ENCODE results near the gene COA1.
"Not testable (repeated sequence)": the region's sequence is repeated elsewhere in the genome, so short reads cannot be mapped to it uniquely, and the experiment has no call there.

COA1 gene

DNA sequence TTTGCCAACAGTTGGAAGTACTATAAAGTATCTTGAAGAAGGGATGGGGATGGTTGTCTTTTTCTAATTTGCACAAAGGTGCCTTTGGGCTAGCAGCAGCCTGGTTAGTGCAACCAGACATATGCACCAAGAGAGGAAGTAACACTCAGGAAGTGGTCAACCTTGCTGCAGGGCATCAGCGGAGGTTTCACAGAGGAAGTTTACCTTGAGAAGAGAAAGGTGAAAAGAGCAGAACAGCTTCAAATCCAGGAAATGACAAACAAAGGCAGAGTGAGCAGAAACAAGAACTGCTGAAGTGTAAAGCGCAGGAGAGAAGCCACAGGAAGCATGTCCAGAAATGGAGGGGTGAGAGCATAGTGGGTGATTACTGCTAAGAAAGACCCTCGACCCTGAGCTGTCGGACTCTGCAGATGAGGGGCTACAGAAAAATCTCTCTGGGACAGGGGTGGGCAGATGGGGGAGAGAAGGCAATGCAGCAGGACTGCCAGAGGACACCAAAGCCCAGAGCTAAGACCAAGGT lies 79.5 kb downstream of the COA1 start:
- no peak for DNase-seq

DNA sequence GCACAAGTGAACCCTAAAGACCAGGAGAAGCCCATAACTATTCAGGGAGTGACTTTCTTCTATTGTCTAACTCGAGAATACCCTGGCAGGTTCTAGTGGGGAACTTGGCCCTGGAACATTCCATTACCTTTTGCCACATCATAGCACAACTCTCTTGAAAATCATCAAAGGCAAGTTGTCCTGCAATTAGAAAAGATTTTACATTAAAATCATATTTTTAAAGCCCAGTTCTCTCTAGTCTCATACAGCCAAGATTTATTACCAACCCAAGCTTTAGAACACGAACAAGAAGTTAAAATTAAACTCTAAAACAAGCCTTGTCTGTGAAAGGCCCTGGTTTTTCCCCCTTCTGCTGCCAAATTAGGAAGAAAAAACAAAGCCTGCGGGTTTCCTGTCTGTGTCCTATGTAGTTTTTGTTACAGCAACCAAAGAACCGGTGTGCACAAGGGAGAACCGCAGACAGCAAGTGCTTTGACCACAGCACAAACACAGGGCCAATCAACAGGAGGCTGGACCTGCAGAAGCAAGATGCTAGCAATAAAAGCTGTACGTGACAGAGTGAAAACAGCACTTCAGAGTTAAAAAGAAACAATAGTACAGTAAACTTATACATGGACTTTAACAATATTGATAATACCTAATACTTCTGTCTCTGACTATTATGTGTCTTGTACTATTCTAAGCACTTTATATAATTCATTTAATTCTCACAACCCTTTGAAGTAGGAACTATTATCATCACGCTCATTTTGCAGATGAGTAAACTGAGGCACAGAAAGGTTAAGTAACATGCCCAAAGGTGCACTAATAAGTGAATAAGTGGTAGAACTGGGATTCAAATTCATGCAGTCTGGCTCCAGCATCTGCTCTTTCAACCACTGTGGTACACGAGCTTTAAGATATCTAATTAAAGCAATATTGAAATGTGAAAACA lies 80.6 kb downstream of the COA1 start:
- no peak for DNase-seq

DNA sequence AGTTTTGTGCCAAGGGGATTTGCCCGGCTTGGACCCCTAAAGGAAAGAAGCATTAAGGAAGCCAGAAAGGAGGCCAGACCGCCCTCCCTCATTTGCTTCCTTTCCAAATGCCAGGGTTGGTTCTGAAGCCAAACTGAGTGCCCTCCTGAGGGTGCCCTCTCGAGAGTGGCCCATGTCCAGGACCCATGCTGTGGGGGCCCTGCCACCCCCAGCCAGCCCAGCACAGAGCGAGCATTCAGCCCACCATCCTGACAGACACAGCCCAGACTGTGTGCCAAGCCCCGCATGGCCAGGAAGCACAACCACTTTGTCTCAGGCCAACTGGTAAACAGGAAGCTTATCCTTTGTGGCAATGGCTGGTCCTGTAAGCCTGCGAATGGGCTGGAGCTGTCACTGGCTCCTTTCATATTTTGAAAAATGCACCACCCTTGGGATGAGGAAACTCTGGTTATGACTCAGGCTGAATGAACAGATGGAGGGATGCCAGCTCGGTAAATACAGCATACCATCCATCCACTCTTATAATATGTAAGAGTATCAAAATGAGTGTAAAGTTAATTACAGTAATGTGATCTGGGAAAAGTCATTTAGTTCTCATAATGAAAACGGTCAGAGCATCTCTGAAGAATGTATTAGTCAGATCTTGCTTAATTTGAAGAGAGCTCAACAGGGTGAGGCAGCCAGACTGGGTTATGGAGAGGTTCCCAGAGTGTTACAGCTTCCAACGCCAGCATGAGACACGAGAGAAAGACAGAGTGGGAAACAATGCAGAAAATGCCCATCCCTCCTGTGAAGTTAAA lies 81.5 kb downstream of the COA1 start:
- peak; percentile 46 for DNase-seq

DNA sequence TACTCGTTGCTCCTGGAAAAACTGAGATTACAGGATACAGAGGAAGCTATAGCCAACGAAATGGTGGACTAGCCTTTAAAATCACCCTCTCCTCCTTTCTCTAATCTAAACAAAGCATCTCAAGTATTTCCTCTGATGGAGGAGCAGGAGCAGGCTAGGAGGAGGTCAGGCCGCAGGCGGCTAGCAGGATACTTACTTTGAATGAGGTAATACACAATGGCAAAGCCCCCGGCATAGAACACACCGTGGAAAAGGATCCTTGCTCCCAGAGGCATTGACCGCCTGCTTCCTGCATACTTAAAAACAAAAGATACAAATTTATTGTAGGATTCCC lies 82.0 kb downstream of the COA1 start:
- DNase-seq = no peak

DNA sequence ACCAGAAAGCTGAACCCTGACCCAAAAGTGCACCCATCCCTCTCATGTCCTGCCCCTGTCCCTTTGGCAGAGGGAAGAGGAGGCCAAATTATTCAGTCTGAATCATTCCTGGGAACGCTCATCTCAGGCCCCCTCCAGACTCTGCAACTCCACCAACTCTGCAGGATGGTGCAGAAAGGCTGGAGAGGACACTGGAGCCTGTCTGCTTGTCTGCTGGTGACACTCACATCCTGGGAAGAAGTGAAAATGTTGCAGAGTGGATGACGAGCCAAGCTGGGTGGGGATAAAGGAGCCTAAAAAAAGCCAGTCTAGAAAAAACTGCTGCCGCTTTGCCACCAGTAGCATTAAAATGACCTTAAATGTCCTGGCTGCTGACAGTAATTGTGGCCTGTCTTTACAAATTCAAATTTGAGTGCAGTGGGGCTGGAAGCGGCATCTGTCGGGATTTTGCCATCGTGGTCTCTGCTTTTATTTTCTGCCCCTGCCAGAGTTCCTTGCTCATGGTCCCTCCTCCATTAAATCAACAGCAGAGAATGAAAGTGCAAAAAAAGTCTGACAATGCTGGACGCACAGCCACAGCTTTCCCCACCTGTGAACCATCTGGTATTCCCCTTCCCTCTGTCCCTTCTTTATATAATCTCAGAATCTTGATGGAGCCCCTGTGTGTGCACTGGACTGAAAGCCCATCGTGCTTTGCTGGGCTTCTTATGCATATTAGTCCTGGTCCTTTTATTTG lies 82.6 kb downstream of the COA1 start:
- peak; percentile 45 for DNase-seq

DNA sequence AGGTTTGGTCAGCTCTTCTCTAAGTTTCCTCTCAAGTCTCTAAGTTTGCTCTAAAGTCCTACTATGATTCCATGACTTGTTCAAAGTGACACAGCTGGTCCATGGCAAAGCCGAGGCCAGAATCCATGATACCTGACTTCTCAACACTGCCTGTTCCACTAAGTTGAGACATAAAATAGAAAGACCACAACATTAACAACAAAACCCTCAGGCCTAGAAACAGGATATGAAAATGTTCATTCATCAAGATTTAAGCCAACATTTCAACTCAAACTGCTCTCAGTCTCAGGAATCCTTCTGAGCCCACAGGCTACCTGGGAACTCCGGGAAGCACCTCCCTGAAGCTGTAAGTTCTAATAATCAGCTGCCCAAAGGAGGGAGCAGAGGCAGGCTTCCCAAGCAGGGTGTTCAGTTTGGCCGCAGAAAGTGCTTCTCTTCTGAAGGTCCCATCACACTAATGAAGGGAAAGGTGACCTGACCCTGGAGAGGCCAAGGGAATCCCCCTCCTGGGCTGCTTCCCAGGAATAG lies 83.6 kb downstream of the COA1 start:
- DNase-seq = no peak

DNA sequence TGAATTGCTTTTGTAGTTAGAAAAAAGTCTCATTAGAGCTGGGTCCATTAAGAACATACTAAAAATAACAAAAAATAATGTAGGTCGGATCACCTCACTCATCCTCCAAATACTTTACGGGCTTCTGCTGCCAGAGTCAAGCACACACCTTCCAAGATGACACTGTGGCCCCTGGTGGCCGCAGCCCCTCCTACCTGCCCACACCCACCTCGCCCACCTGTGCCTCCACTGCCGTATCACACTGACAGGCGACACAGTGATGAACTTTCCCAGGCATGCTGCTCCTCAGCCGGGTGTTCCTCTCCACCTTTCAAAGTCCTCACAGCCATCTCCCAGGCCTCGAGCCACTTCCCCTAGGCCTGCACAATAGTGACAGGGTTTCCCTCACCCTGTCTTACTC lies 85.5 kb downstream of the COA1 start:
- DNase-seq = no peak

DNA sequence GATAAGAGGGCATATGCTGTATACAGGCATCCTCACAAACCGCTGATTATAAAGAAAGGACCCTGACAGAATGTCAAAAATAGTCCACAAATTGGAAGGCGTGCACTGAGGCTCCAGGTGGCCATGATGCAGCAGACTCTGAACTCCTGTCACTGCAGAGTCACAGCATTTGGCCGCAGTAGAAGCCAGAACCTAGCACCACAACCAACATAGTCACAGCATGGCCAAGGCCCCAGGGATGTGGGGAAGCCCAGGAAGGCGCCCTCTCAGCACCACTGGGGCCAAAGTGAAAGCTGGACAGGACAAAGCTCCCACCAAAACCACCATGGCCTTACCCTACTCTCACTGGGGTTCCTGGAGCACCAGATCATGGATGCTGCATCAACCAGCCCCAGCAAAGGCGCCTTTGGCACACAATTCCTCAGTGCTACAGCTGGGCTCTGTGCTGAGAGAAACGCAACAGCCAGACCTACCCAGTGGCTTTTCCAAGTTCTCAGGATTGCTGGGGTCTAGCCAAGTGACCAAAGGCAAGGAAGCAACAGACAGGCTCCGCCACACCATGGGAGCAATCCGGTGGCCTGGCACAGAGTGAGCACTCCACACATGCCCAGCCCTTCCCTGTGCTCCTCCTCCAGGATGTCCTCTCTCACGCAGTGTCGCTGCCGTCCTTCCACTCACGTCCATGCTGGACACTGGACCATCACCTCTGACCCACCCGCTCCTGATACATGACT lies 86.3 kb downstream of the COA1 start:
- no peak for DNase-seq

DNA sequence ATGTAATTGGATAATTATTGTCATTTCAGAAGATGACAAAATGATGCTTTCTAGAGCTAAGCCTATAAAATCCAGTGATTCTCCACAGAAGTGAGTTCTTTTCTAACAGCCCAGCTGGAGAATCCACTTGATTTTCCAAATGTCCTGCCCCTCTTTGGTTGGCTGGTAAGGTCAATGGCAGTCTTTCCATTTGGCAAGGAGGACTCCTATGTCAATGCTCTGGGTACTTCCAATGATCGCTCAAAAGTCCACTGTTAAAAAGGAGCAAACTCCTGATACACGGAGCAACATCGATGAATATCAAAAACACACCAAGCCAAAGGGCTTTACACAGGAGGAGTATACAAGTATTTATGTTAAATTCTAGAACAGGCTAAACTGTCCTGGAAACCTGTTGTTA lies 88.6 kb downstream of the COA1 start:
- peak; percentile 48 for DNase-seq

DNA sequence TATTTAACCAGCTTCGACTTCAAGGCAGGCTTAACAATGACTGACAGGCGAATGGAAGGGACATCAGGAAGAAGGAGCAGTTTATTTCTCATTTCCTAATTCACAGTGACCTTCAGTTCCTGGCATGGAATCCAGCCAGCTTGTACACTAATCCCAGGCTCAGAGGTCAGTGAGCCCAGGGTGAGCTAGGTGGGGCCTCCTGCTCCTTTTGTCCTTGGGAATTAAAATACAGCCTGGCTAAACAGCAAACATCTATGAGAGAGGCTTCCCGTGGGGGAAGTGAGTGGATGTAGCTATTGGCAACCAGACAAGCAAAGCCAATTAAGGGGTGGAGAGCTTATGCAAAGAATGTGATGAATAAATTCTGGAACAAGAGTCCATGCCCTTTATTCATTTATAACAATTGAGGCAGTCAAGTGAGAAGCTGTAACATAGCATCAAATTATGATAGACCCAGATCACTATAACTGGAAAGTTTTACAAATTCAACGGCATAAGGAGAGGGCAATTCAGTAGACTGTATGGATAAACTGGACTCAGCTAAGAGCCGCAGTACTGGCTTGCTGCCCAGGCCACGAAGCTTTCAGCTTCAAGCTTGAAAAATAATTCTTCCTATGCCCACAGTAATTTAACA lies 89.3 kb downstream of the COA1 start:
- peak; percentile 99 for DNase-seq

DNA sequence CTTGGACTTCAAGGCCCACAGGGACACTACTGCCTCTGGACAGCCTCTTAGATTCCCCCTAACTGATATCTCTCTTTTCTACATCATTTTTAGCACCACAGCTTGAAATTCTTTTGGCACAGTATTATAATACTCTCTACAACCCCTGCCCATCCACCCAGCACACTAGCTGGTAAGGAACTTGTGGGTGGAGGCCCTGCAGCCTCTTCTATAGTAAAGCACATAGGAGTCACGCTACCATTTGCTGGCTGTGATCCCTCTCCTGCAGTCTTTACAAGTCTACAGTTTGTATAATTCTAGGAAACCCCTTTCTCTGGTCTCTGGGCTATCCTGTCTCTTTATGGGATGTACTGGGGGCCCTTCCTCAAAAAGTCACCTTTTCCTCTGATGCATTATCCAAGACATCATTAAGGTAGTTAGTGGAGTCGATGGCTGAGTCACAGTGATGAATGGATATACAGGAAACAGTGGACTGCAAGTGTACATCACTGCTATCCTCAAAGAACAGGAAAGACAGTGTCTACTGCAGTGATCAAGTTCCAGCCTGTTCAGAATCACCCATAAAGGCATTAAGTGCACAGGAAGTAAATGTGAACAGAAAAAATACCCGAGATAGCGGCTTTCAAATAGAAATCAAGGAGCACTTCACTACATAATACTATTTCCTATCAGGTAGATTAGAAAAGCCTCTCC lies 92.1 kb downstream of the COA1 start:
- DNase-seq = no peak

DNA sequence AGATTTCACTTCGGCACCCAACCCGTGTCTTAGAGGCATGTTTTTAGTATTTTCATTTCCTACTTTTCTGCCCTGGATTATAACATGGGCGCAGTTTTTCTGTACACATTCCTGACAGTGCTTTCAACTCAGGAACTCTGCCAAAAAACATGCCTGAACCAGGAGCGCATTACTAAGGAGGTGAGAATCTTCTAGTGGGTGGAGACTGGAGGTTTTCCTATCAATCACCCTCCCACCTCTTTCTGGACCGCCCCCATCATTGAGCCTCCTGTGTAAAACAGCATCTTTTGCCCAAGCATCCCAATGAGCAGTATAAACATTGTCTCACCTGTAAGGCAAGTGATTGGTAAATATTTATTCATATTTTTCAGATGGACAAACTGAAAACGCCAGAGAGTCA lies 93.2 kb downstream of the COA1 start:
- no peak for DNase-seq

DNA sequence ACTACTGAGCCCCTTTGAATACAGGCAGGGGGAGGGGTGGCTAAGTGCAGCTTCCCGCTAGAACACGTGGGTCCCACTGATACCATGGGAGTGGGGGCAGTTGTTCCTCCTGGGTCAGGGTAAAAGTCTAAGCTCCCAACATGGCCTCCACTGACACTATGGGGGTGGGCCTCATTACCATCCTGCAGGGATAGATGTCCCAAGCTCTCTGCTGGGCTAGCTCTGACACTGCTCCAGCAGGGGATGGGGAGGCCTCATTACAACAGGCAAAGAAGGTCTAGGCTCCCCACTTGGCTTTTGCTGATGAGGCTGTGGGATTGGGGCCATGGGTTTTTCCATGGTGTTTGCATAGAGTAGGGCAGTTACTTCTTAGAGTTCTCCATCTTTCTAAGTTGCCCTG lies 94.9 kb downstream of the COA1 start:
- no peak for DNase-seq

DNA sequence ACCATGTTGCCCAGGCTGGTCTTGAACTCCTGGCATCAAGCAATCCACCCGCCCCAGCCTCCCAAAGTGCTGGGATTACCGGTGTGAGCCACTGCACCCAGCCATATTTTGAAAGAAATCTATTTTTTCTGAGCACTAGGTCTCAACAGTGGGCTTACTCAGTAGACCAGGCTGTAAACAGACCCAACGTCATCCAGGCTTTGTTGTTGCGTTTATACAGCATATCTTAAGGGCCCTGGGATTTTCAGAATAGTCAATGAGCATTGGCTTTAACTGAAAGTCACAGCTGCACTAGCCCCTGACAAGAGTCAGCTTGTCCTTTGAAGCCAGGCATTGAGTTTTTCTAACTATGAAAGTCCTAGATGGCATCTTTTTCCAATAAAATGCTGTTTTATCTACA lies 96.6 kb downstream of the COA1 start:
- DNase-seq = no peak

DNA sequence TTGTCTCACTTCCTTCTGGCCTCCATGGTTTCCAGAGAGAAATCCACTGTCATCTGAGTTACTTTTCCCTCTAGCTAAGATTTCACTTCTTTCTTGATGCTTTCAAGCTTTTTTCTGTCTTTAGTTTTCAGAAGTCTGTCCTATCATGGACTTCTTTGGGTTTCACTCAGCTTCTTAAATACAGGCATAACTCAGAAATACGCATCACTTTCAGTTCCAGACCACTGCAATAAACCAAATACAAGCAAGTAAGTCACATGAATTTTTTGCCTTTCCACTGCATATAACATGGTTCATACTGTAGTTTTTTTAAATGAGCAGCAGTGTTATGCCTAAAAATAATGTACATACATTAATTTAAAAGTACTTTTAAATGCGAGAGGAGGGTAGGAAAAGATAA lies 97.8 kb downstream of the COA1 start:
- no peak for DNase-seq

DNA sequence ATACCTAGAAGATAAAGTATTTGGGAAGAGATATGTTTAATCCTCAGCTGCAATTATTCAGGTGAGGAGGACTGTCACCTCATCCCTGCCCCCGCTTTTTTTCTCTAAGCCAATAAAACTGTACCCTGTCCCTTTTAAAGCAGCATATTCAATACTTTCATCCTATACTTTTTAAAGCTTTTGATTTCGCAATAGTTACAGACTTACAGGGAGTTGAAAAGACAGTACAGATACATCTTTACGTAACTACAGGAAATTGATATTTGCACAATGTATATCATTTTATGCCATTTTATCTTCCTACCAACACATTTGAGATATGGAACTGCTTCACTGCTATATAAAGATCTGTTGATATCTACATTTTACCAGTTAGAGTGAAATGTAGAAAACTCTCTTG lies 98.8 kb downstream of the COA1 start:
- DNase-seq = no peak

DNA sequence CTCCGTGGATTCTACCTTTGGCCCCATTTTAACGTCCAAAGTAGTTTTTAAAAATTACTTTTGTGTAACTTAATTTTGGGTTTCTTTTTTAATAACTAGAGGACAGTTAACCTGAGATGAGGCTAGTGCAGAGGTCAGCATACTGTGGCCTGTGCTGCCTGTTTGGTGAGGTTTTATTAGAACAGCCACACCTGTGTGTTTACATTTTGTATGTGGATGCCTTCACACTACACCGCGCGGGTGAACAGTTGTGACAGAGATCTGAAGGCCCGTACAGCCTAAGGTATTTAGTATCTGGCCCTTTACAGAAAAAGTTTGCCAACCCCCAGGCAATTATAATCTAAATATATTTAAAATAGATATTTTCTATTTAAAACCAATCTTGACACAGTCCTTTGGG lies 99.5 kb downstream of the COA1 start:
- no peak for DNase-seq

DNA sequence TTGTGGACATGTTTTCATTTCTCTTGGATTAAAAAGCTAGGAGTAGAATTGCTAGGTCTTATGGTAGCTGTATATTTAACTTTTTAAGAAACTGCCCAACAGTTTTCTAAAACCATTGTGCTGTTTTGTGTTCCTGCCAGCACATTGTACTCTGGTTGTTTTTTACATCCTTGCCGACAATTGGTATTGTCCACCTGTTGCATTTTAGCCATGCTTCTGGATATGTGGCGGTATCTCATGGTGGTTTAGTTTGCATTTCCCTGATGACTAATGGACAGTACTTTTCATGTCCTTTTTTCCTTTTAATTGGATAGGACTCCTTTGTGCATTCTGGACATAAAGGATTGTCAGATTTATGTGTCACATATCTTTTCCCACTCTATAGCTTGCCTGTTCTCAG lies 100.9 kb downstream of the COA1 start:
- no peak for DNase-seq

DNA sequence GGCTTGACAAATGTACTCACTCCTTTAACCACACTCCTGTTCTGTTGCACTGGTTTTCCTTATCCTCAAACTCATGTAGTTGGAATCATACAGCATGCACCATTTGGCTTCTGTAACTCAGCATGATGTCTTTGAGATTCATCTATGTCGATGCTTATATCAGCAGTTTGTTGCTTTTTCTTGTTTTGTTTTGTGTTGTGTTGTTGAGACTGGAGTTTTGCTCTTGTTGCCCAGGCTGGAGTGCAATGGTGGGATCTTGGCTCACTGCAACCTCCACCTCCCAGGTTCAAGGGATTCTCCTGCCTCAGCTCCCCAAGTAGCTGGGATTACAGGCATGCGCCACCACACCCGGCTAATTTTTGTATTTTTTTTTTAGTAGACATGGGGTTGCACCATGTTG lies 101.5 kb downstream of the COA1 start:
- not testable (repeated sequence) for DNase-seq

DNA sequence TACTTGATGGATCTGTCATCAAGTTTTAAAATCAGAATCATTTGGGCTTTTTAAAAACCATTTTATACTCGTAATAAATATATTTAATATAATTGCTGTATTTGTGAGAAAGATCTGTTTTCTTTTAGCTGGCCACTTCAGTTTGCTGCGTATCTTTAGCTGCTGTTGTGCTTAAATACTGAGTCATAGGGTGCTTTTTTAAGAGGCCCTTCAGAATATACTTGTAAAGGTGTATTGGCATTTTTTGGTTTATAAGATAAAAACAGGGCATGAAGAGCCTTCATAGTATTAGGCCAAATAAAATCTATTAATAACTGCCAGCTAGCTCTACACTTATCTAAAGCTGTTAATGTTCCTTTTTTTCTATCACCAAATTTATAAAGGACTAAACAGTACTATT lies 102.6 kb downstream of the COA1 start:
- DNase-seq = no peak

DNA sequence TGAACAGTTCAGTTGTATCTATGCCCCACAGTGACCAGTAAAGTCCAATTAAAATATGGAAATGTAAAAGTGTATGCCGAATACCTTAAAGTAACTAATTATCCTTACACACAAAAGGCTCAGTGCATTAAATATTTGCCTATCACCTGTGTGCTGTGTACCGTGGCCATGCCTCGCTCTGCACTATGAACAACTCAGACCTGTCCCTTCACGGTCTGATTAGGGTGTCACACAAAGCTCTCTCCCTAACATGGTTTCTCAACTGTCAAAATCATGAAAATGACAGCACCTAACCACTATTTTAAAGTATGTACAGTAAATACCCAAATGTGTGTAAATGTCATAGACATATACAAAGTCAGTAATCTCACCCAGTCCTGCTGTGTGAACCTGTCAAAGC lies 103.3 kb downstream of the COA1 start:
- no peak for DNase-seq
